Endothelial cell of umbilical vein (primary cell): ENCODE measurements around the gene TRDMT1. TPM values are rescaled to one million over a fixed set of nuclear protein-coding genes. Genes with fewer than 3 reads are reported as not detected.

ENCODE experiments used
- BruUV-seq: library from RNA; stranded (reverse); fragments of 400-500 nt; replicated peaks from 2 replicates; lab custom pipeline; 2021; lab: Mats Ljungman, UMichigan
- CTCF ChIA-PET: fragments of 300-600, 350-600 bp; sonication (Branson Sonifier 250); formaldehyde crosslinking; loops from one replicate; lab custom pipeline; 2021; ENCODE audit warnings: antibody characterized with exemption, inconsistent platforms; lab: Charles Lee
- POLR2A ChIA-PET: fragments of 300-600, 350-600 bp; sonication (Branson Sonifier 250); formaldehyde crosslinking; loops from one replicate; lab custom pipeline; 2021; ENCODE audit warnings: antibody characterized with exemption, inconsistent platforms; lab: Charles Lee
- DNase-seq: peaks from one replicate; pipeline ENCODE4 v3.0.0-alpha.2; 2011; ENCODE audit warnings: low read depth, low spot score
- FAIRE-seq: peaks from 2 replicates; lab custom pipeline; 2011; peaks lifted over from hg19 to GRCh38; lab: Jason Lieb, UNC
- H2AFZ ChIP-seq: 2 replicates; pipeline ENCODE4 v1.6.0; 2012; ENCODE audit warnings: low read depth, low read length, control low read depth, inconsistent platforms
- H3K27ac ChIP-seq: 2 replicates; pipeline ENCODE4 v1.5.1; 2011; ENCODE audit warnings: low read depth, mild to moderate bottlenecking, control low read depth, low read length, moderate library complexity; ENCODE audit not compliant: insufficient read depth
- H3K27me3 ChIP-seq, 2 experiments: 2 replicates each; pipeline versions ENCODE4 v1.6.0 to v1.6.1; 2011; ENCODE audit warnings: low read length in 2 of 2, mixed read lengths in 1 of 2; ENCODE audit not compliant: control insufficient read depth in 2 of 2, insufficient read depth in 2 of 2
- H3K36me3 ChIP-seq, 2 experiments: 2 replicates in 1 of 2; 3 replicates in 1 of 2; pipeline ENCODE4 v1.5.1; 2011; ENCODE audit warnings: low read length in 2 of 2, mild to moderate bottlenecking in 1 of 2, moderate library complexity in 1 of 2; ENCODE audit not compliant: control insufficient read depth in 2 of 2, insufficient read depth in 2 of 2; ENCODE audit errors: extremely low read depth in 1 of 2
- H3K4me1 ChIP-seq: 3 replicates; pipeline ENCODE4 v1.5.1; 2011; ENCODE audit warnings: mild to moderate bottlenecking, low read length; ENCODE audit not compliant: control insufficient read depth, insufficient read depth; ENCODE audit errors: extremely low read depth
- H3K4me2 ChIP-seq: 2 replicates; pipeline ENCODE4 v1.6.1; 2011; ENCODE audit warnings: low read length, control low read depth, mixed read lengths; ENCODE audit not compliant: insufficient read depth
- H3K4me3 ChIP-seq, 3 experiments: fragments of 200-600 bp in 1 of 3; sonication (generic), shearing (Covaris generic) in 1 of 3; replicated peaks in 1 of 3; 2 replicates each; pipeline ENCODE4 v1.5.1; 2011 to 2016; ENCODE audit warnings: control low read depth in 3 of 3, low read length in 3 of 3, mild to moderate bottlenecking in 2 of 3, inconsistent platforms in 1 of 3, low read depth in 1 of 3, moderate library complexity in 1 of 3; ENCODE audit not compliant: insufficient read depth in 1 of 3
- H3K79me2 ChIP-seq: 2 replicates; pipeline ENCODE4 v1.6.0; 2012; ENCODE audit warnings: low read length, inconsistent platforms; ENCODE audit not compliant: control insufficient read depth, insufficient read depth
- H3K9ac ChIP-seq: replicated peaks from 2 replicates; pipeline ENCODE3; 2011; ENCODE audit warnings: low read length, control low read depth; ENCODE audit not compliant: insufficient read depth; ENCODE audit errors: extremely low read depth
- H3K9me1 ChIP-seq: replicated peaks from 3 replicates; pipeline ENCODE4 v1.6.0; 2011; ENCODE audit warnings: mild to moderate bottlenecking, low read length; ENCODE audit not compliant: control insufficient read depth, insufficient read depth; ENCODE audit errors: extremely low read depth
- H3K9me3 ChIP-seq: replicated peaks from 2 replicates; pipeline ENCODE4 v1.5.1; 2012; ENCODE audit warnings: low read length, inconsistent platforms; ENCODE audit not compliant: control insufficient read depth, insufficient read depth
- H4K20me1 ChIP-seq: replicated peaks from 2 replicates; pipeline ENCODE3; 2011; ENCODE audit warnings: mild to moderate bottlenecking, low read length; ENCODE audit not compliant: control insufficient read depth, insufficient read depth; ENCODE audit errors: extremely low read depth
- EZH2 ChIP-seq: IDR thresholded peaks from 2 replicates; pipeline ENCODE4 v1.6.1; 2012; ENCODE audit warnings: borderline replicate concordance, low read depth, mild to moderate bottlenecking, moderate library complexity, low read length, inconsistent platforms; ENCODE audit not compliant: severe bottlenecking
- FOS ChIP-seq: IDR thresholded peaks from 2 replicates; pipeline ENCODE4 v1.6.1; 2011; ENCODE audit warnings: mild to moderate bottlenecking, low read length, moderate library complexity, borderline replicate concordance; ENCODE audit not compliant: insufficient read depth
- GATA2 ChIP-seq: IDR thresholded peaks from 2 replicates; pipeline ENCODE4 v1.7.0; 2011; ENCODE audit warnings: low read depth, mild to moderate bottlenecking, moderate library complexity, mixed read lengths, low read length; ENCODE audit not compliant: insufficient read length, insufficient read depth
- MAX ChIP-seq: IDR thresholded peaks from 2 replicates; pipeline ENCODE4 v1.6.1; 2011; ENCODE audit not compliant: insufficient read depth, insufficient read length
- MYC ChIP-seq: IDR thresholded peaks from one replicate; pipeline ENCODE4 v1.6.1; 2011; ENCODE audit warnings: mild to moderate bottlenecking, low read depth, low read length
- POLR2A ChIP-seq: IDR thresholded peaks from 2 replicates; pipeline ENCODE4 v1.6.1; 2012; ENCODE audit warnings: low read depth, mild to moderate bottlenecking, control low read depth, low read length
- POLR2AphosphoS5 ChIP-seq: IDR thresholded peaks from 2 replicates; pipeline ENCODE4 v1.6.1; 2012; ENCODE audit warnings: low read depth, mild to moderate bottlenecking, control low read depth, low read length, moderate library complexity; ENCODE audit not compliant: insufficient read depth
- dilution Hi-C: fragments of 300-500 bp; cut with MboI; formaldehyde crosslinking; loops from one replicate; pipeline ENCODE4 v1.15.0; 2019; ENCODE audit warnings: low sequenced_read_pairs; ENCODE audit not compliant: extremely low pct_ligation_motif_present
- intact Hi-C: fragments of 100-400 bp; cut with micrococcal nuclease; formaldehyde crosslinking; loops from one replicate; pipeline ENCODE4 v1.10.0; 2022
- polyA plus RNA-seq, 4 experiments: library from polyadenylated mRNA; depleted of rRNA in 3 of 4; stranded (reverse) in 3 of 4; unstranded in 1 of 4; fragments of >200 nt; gene quantifications; 2 replicates each; pipeline versions ENCODE4 v1.2.1 to v1.2.3, GENCODE V29; 2011 to 2012; ENCODE audit warnings: missing spikeins in 1 of 4
- total RNA-seq: library from RNA; stranded (reverse); gene quantifications from 2 replicates; pipeline ENCODE4 v1.2.3, GENCODE V29; 2021
- TF ChIP-seq, protein P1 (sequence below), 2 donors: IDR thresholded peaks; 1 replicate in 1 of 2; 2 replicates in 1 of 2; pipeline ENCODE4 v1.5.1; 2011; ENCODE audit warnings: low read length in 2 of 2, mild to moderate bottlenecking in 2 of 2, moderate library complexity in 2 of 2, control low read depth in 1 of 2, inconsistent platforms in 1 of 2, low read depth in 1 of 2; ENCODE audit not compliant: insufficient read depth in 1 of 2; ENCODE audit errors: extremely low read depth in 1 of 2

TRDMT1 gene
- total and polyA plus RNA-seq, 2 donors (not counting 3 experiments of a cell fraction or from before 2014, with no cell fraction given), result 10.0 to 12.3 TPM

GRCh38 chr10:17229967-17230682 is 28.7 kb upstream of the TRDMT1 start:
- TF ChIP-seq POLR2A (peak; percentile 69), EZH2 (no peak), MYC (no peak), FOS (no peak), POLR2AphosphoS5 (peak; percentile 67), MAX (no peak), GATA2 (no peak)
- TF ChIP-seq, protein P1, sequence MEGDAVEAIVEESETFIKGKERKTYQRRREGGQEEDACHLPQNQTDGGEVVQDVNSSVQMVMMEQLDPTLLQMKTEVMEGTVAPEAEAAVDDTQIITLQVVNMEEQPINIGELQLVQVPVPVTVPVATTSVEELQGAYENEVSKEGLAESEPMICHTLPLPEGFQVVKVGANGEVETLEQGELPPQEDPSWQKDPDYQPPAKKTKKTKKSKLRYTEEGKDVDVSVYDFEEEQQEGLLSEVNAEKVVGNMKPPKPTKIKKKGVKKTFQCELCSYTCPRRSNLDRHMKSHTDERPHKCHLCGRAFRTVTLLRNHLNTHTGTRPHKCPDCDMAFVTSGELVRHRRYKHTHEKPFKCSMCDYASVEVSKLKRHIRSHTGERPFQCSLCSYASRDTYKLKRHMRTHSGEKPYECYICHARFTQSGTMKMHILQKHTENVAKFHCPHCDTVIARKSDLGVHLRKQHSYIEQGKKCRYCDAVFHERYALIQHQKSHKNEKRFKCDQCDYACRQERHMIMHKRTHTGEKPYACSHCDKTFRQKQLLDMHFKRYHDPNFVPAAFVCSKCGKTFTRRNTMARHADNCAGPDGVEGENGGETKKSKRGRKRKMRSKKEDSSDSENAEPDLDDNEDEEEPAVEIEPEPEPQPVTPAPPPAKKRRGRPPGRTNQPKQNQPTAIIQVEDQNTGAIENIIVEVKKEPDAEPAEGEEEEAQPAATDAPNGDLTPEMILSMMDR (IDR thresholded peaks at IDR 0.05; ENCODE audit: extremely low read depth in 1 of 2, insufficient read depth in 1 of 2, low read depth in 1 of 2, low read length in 2 of 2), result no peak
- no peaks in the 10 kb centered on the region for H3K27me3 ChIP-seq
- peak overlapping the region; percentile 67 for H3K27ac ChIP-seq
- intact Hi-C loops, result loop anchor here (1.0 to 2.0 kb wide), 5 partner anchors 115 to 398 kb away; no protein-coding TSS in a partner anchor
- H3K9me3 ChIP-seq, result no peaks in the 10 kb centered on the region
- ChIA-PET POLR2A (interaction anchor here (0.5 to 3.6 kb wide), 27 partner anchors 8 to 413 kb away, joined by 3 to 33 read pairs (median 4); partner anchors contain the start of genes RSU1 and TRDMT1), CTCF (interaction anchor here (0.9 to 5.8 kb wide), 20 partner anchors 9 to 401 kb away, joined by 3 to 46 read pairs (median 5); partner anchors contain the start of gene TRDMT1)
- no peaks in the 10 kb centered on the region for H3K9me1 ChIP-seq
- dilution Hi-C loops, result no loop called here
- no peak overlapping the region for H2AFZ ChIP-seq
- peak overlapping the region; percentile 81 to 99 (median 87) for H3K4me3 ChIP-seq
- peak overlapping the region; percentile 97 for H3K4me2 ChIP-seq
- FAIRE-seq (no peak), DNase-seq (peak; percentile 67)
- peaks cover 20% of the 10 kb centered on the region for H4K20me1 ChIP-seq
- peak overlapping the region; percentile 89 for H3K9ac ChIP-seq
- H3K36me3 ChIP-seq, result peaks cover 16 to 45% of the 10 kb centered on the region in 2 experiments
- H3K79me2 ChIP-seq, result peaks cover 59% of the 10 kb centered on the region
- peaks cover 42% of the 10 kb centered on the region for H3K4me1 ChIP-seq
- BruUV-seq, result no TSS peak
